HG02884 (cell line): ENCODE measurements around the gene PHLPP2.
"Not testable (repeated sequence)": the region's sequence is repeated elsewhere in the genome, so short reads cannot be mapped to it uniquely, and the experiment has no call there.

Source experiments
- ATAC-seq: cut with Tn5 transposase; IDR thresholded peaks from one replicate; pipeline ENCODE4 v1.9.1; 2021; ENCODE audit warnings: mild to moderate bottlenecking, moderate library complexity; ENCODE audit not compliant: unreplicated experiment

The PHLPP2 gene

GRCh38 chr16:71723537-71724319 is 773 bp downstream of the PHLPP2 start:
- ATAC-seq: peak; percentile 66

- peak; percentile 27 for ATAC-seq
Measured at GRCh38 chr16:71722801-71723536, 1.5 kb downstream of the PHLPP2 start.

- no peak for ATAC-seq
Measured at GRCh38 chr16:71721066-71721740, 3.3 kb downstream of the PHLPP2 start.

- ATAC-seq: no peak
Measured at GRCh38 chr16:71712501-71712900, 12.0 kb downstream of the PHLPP2 start.

- no peak for ATAC-seq
Measured at GRCh38 chr16:71711789-71712188, 12.7 kb downstream of the PHLPP2 start.

GRCh38 chr16:71709229-71709781 is 15.2 kb downstream of the PHLPP2 start:
- ATAC-seq: no peak

- ATAC-seq: no peak
Measured at GRCh38 chr16:71708696-71709095, 15.8 kb downstream of the PHLPP2 start.

GRCh38 chr16:71707199-71707598 is 17.3 kb downstream of the PHLPP2 start:
- no peak for ATAC-seq

- ATAC-seq: no peak
Measured at GRCh38 chr16:71706046-71706445, 18.5 kb downstream of the PHLPP2 start.

- ATAC-seq: no peak
Measured at GRCh38 chr16:71703333-71703732, 21.2 kb downstream of the PHLPP2 start.

- ATAC-seq: no peak
Measured at GRCh38 chr16:71700831-71701230, 23.7 kb downstream of the PHLPP2 start.

- no peak for ATAC-seq
Measured at GRCh38 chr16:71698491-71698890, 26.0 kb downstream of the PHLPP2 start.

- ATAC-seq: no peak
Measured at GRCh38 chr16:71693164-71693563, 31.3 kb downstream of the PHLPP2 start.

- no peak for ATAC-seq
Measured at GRCh38 chr16:71689901-71690300, 34.6 kb downstream of the PHLPP2 start.

- ATAC-seq: no peak
Measured at GRCh38 chr16:71687861-71688260, 36.6 kb downstream of the PHLPP2 start.

GRCh38 chr16:71684280-71684679 is 40.2 kb downstream of the PHLPP2 start:
- ATAC-seq: not testable (repeated sequence)

GRCh38 chr16:71681360-71681759 is 43.1 kb downstream of the PHLPP2 start:
- no peak for ATAC-seq

GRCh38 chr16:71676236-71676635 is 48.3 kb downstream of the PHLPP2 start:
- ATAC-seq: no peak

- ATAC-seq: no peak
Measured at GRCh38 chr16:71675380-71675779, 49.1 kb downstream of the PHLPP2 start.

GRCh38 chr16:71674229-71674628 is 50.3 kb downstream of the PHLPP2 start:
- no peak for ATAC-seq

GRCh38 chr16:71673582-71673973 is 50.9 kb downstream of the PHLPP2 start:
- ATAC-seq: no peak
